Mammary epithelial cell (primary cell): Measurements from ENCODE around the gene F13A1.

Experiments used
- EZH2 ChIP-seq: IDR thresholded peaks from 2 replicates; pipeline ENCODE4 v1.6.1; 2012; ENCODE audit warnings: low read length, inconsistent platforms, borderline replicate concordance
- TF ChIP-seq, protein P1 (sequence below), 2 donors: IDR thresholded peaks in 1 of 2; conservative IDR thresholded peaks in 1 of 2; 2 replicates each; pipeline ENCODE4 v1.5.1; 2011 to 2012; ENCODE audit warnings: inconsistent platforms in 2 of 2, low read length in 2 of 2, mild to moderate bottlenecking in 2 of 2, control low read depth in 1 of 2, low read depth in 1 of 2; ENCODE audit not compliant: insufficient read depth in 1 of 2; ENCODE audit errors: extremely low read depth in 1 of 2

DNA sequence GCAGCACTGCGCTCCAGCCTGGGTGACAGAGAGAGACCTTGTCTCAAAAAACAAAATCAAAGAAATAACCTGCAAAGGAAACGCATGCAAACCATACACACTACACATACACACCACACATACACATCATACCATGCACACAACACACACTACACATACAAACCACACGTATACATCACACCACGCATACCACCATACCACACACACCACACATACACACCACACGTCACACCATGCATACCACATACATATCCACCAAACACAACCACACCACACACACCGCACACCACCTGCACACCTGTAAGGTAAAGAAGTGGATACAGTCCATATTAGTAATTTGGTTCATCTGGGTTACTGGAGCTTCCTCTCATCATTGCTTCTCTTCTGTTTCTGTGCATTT is 32.3 kb upstream of the F13A1 start:
- TF ChIP-seq, protein P1, sequence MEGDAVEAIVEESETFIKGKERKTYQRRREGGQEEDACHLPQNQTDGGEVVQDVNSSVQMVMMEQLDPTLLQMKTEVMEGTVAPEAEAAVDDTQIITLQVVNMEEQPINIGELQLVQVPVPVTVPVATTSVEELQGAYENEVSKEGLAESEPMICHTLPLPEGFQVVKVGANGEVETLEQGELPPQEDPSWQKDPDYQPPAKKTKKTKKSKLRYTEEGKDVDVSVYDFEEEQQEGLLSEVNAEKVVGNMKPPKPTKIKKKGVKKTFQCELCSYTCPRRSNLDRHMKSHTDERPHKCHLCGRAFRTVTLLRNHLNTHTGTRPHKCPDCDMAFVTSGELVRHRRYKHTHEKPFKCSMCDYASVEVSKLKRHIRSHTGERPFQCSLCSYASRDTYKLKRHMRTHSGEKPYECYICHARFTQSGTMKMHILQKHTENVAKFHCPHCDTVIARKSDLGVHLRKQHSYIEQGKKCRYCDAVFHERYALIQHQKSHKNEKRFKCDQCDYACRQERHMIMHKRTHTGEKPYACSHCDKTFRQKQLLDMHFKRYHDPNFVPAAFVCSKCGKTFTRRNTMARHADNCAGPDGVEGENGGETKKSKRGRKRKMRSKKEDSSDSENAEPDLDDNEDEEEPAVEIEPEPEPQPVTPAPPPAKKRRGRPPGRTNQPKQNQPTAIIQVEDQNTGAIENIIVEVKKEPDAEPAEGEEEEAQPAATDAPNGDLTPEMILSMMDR (conservative IDR thresholded peaks at IDR 0.05 in 1 of 2, IDR thresholded peaks at IDR 0.05 in 1 of 2; ENCODE audit: extremely low read depth in 1 of 2, insufficient read depth in 1 of 2, low read depth in 1 of 2, low read length in 2 of 2) = no peak
- TF ChIP-seq EZH2 = no peak
